Right lobe of liver (tissue), 6 donors: ENCODE measurements around the gene KRT4. TPM values are rescaled to one million over a fixed set of nuclear protein-coding genes. Genes with fewer than 3 reads are reported as not detected.

Source experiments
- ATAC-seq, 4 donors: fragments of 200-7000 bp; cut with Tn5 transposase; one replicate each; pipeline ENCODE4 v1.9.1; 2020; ENCODE audit warnings: mild to moderate bottlenecking in 4 of 4, moderate library complexity in 4 of 4
- DNase-seq, 3 donors: peaks; one replicate each; pipeline ENCODE4 v3.0.0-alpha.2; 2020
- H3K27ac ChIP-seq, 3 donors: fragments of 200-600 bp; one replicate each; pipeline ENCODE4 v1.8.0; 2022
- H3K27me3 ChIP-seq, 2 donors: fragments of 200-600 bp; one replicate each; pipeline ENCODE4 v1.8.0; 2022
- H3K36me3 ChIP-seq, 4 donors: fragments of 200-600 bp; sonication (generic) in 1 of 4; one replicate each; pipeline versions ENCODE4 v1.5.1 to v1.8.0; 2017 to 2022; ENCODE audit warnings: control low read depth in 1 of 4
- H3K4me1 ChIP-seq, 4 donors: fragments of 200-600 bp; sonication (generic) in 1 of 4; one replicate each; pipeline versions ENCODE4 v1.5.1 to v1.8.0; 2017 to 2022; ENCODE audit warnings: control low read depth in 1 of 4
- H3K4me3 ChIP-seq, 3 donors: fragments of 200-600 bp; one replicate each; pipeline ENCODE4 v1.8.0; 2022
- H3K9me3 ChIP-seq, 4 donors: fragments of 200-600 bp; sonication (generic) in 1 of 4; one replicate each; pipeline versions ENCODE4 v1.5.1 to v1.8.0; 2017 to 2022; ENCODE audit warnings: control low read depth in 1 of 4
- CTCF ChIP-seq, 4 donors: fragments of 200-600 bp in 3 of 4; fragments of 450-650 bp in 1 of 4; IDR thresholded peaks; one replicate each; pipeline versions ENCODE4 v1.5.1 to v1.8.0; 2016 to 2022; ENCODE audit warnings: antibody characterized with exemption in 4 of 4, mild to moderate bottlenecking in 2 of 4
- POLR2A ChIP-seq: fragments of 450-650 bp; IDR thresholded peaks from one replicate; pipeline ENCODE4 v1.6.1; 2017; ENCODE audit warnings: antibody characterized with exemption, mild to moderate bottlenecking
- WGBS: methylation state at CpG from one replicate; pipeline ENCODE4 v1.1.6; 2018; ENCODE audit warnings: low coverage, low lambda C conversion rate; ENCODE audit not compliant: insufficient coverage; ENCODE audit errors: missing lambda C conversion rate; 5-methylcytosine and 5-hydroxymethylcytosine counted together
- intact Hi-C, 2 donors: fragments of 100-400 bp; cut with DNase I; formaldehyde crosslinking; loops; one replicate each; pipeline versions ENCODE4 v1.11.2 to v1.14.1; 2022
- total RNA-seq, 6 experiments: library from RNA; depleted of rRNA in 2 of 6; stranded (reverse); fragments of >200 nt in 2 of 6; fragmentation: NEBNext Ultra II Directional in 3 of 6; extraction: Animal tissue kit (Norgen Biotek cat#: 25700) in 3 of 6; gene quantifications; one replicate each; pipeline versions ENCODE4 v1.1.0 to v1.2.4, GENCODE V29; 2016 to 2023
- donor health status: DM: no; HTN: yes; CAD: no.
- donor health status: DM: no; HTN: no; CAD: no.
- donor health status: DM: no; HTN: no; CAD: no.
- donor health status: DM: no; HTN: yes; CAD: no.
- donor health status: DM: no; HTN: yes; CAD: no.

The KRT4 gene
- total RNA-seq, 6 experiments from 2014 or later, result not detected

GRCh38 chr12:52805000-52805399 is 8.9 kb downstream of the KRT4 start:
- H3K9me3 ChIP-seq, result no peaks in the 10 kb centered on the region
- no peak for ATAC-seq
- no peak overlapping the region for H3K4me3 ChIP-seq
- 33% methylated on average over 1 of the region's 1 CpG for WGBS
- no peaks in the 10 kb centered on the region for H3K36me3 ChIP-seq
- TF ChIP-seq CTCF (IDR thresholded peaks at IDR 0.05) (no peak), POLR2A (no peak)
- peak in 1 of 3 donors; percentile 6 for DNase-seq
- intact Hi-C loops, result no loop called here
- H3K27ac ChIP-seq, result no peak overlapping the region
- no peaks in the 10 kb centered on the region for H3K27me3 ChIP-seq
- no peaks in the 10 kb centered on the region for H3K4me1 ChIP-seq

- 37% methylated on average over 4 of the region's 6 CpGs for WGBS
- no peaks in the 10 kb centered on the region for H3K4me1 ChIP-seq
- intact Hi-C loops, result no loop called here
- H3K27ac ChIP-seq, result no peak overlapping the region
- H3K9me3 ChIP-seq, result no peaks in the 10 kb centered on the region
- H3K27me3 ChIP-seq, result no peaks in the 10 kb centered on the region
- TF ChIP-seq CTCF (IDR thresholded peaks at IDR 0.05) (no peak), POLR2A (no peak)
- DNase-seq (peak in 1 of 3 donors; percentile 4), ATAC-seq (no peak)
- no peaks in the 10 kb centered on the region for H3K36me3 ChIP-seq
- H3K4me3 ChIP-seq, result no peak overlapping the region
These were observed 11.5 kb downstream of the KRT4 start for GRCh38 chr12:52802442-52802841.

DNA sequence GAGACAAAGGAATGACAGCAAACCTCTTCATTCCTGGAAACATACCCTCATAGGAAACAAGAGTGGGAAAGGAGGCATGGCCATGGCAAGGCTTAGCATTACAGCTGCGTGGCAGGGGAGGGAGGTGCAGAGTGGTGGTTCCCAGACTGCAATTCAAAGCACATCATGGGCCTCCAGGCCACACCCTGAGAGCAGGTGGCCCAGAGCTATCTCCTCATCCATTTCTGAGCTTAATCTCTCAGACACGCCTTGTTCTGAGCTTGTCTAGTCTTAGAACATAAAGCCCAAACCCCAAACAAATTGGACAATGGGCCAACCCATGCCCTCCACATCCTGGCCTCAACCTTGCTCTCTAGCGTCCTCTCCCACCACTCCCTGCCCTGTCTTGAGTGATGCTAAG is 12.1 kb downstream of the KRT4 start:
- TF ChIP-seq POLR2A (no peak), CTCF (IDR thresholded peaks at IDR 0.05) (no peak)

DNA sequence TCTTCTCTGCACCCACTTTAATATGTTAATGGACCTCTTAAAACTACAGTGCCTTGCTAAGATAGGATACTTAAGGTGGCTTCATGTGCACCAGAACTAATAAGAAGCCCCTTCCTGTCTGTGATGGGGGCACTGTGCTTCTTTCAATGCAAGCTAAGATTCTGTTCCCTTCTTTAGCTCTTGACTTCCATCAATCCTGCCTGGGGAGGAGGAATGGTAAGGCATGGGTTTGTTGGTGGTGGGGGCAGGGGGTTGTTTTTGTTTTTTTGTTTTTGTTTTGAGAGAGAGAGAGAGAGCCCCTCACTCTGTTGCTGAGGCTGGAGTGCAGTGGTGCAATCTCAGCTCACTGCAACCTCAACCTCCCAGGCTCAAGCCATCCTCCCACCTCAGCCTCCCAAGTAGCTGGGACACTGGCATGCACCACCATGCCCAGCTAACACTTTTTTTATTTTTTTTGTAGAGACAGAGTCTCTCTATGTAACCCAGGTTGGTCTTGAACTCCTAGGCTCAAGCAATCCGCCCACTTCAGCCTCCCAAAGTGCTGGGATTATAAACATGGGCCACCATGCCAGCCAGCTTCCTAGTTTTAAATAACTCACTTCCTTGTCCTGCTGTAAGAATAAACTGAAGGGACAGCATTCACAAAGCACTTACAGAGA is 13.5 kb downstream of the KRT4 start:
- H3K36me3 ChIP-seq, result no peaks in the 10 kb centered on the region
- DNase-seq (peak in 1 of 3 donors; percentile 6), ATAC-seq (no peak)
- H3K4me3 ChIP-seq, result no peak overlapping the region
- H3K27me3 ChIP-seq, result no peaks in the 10 kb centered on the region
- H3K27ac ChIP-seq, result no peak overlapping the region
- H3K4me1 ChIP-seq, result no peaks in the 10 kb centered on the region
- no peaks in the 10 kb centered on the region for H3K9me3 ChIP-seq
- TF ChIP-seq CTCF (IDR thresholded peaks at IDR 0.05) (no peak), POLR2A (no peak)
- intact Hi-C loops, result no loop called here
- 67% methylated on average over 1 of the region's 1 CpG for WGBS

More for the DNA sequence above, 12.1 kb downstream of the KRT4 start:
- Histone ChIP-seq H3K27me3 (no peaks in the 10 kb centered on the region), H3K4me1 (no peaks in the 10 kb centered on the region), H3K36me3 (no peaks in the 10 kb centered on the region), H3K27ac (no peak overlapping the region), H3K4me3 (no peak overlapping the region), H3K9me3 (no peaks in the 10 kb centered on the region)
- intact Hi-C loops, result no loop called here
- ATAC-seq (no peak), DNase-seq (peak in 1 of 3 donors; percentile 23)
- 20% methylated on average over 2 of the region's 3 CpGs for WGBS
